HCT116 (cell line): ENCODE measurements around the gene THRA. TPM values are rescaled to one million over a fixed set of nuclear protein-coding genes. Genes with fewer than 3 reads are reported as not detected.

Source experiments
- ATAC-seq: fragments of 200-7000 bp; cut with Tn5 transposase; 2 replicates; pipeline ENCODE4 v1.9.1; 2020; ENCODE audit warnings: mild to moderate bottlenecking, moderate library complexity
- BruUV-seq: library from RNA; stranded (reverse); fragments of 400-500 nt; replicated peaks from 2 replicates; lab custom pipeline; 2021; lab: Mats Ljungman, UMichigan
- CTCF ChIA-PET: fragments of 300-600 bp; sonication (Branson Sonifier 250); formaldehyde crosslinking; loops from one replicate; lab custom pipeline; 2021; ENCODE audit warnings: antibody characterized with exemption; lab: Charles Lee
- POLR2A ChIA-PET: fragments of 300-600, 350-600 bp; sonication (Branson Sonifier 250); formaldehyde crosslinking; loops from one replicate; lab custom pipeline; 2021; ENCODE audit warnings: antibody characterized with exemption; lab: Charles Lee
- RAD21 ChIA-PET, 2 experiments: fragments of 300-600 bp; sonication (Branson Sonifier 250); formaldehyde crosslinking; loops; one replicate each; lab custom pipeline; 2023; ENCODE audit warnings: low total read pairs in 2 of 2; ENCODE audit not compliant: uncharacterized antibody in 2 of 2, unreplicated experiment in 2 of 2, low non-redundant PET in 1 of 2; lab: Charles Lee
- DNase-seq: peaks from one replicate; pipeline ENCODE4 v3.0.0-alpha.2; 2010; ENCODE audit warnings: low read depth, low spot score
- H2AFZ ChIP-seq: fragments of 200-600 bp; shearing (Covaris generic), sonication (generic); 2 replicates; pipeline ENCODE4 v1.6.1; 2017; ENCODE audit warnings: low read depth, mixed run types, mixed read lengths, antibody characterized with exemption, low read length; ENCODE audit not compliant: poor library complexity, severe bottlenecking
- H3K27ac ChIP-seq: 2 replicates; pipeline ENCODE4 v1.5.1; 2012; ENCODE audit warnings: low read depth, low read length
- H3K27me3 ChIP-seq: fragments of 200-600 bp; sonication (generic); 2 replicates; pipeline ENCODE4 v1.6.1; 2016; ENCODE audit warnings: mixed run types, low read length, mixed read lengths; ENCODE audit not compliant: insufficient read depth
- H3K36me3 ChIP-seq, 2 experiments: fragments of 200-500 bp in 1 of 2; fragments of 200-600 bp in 1 of 2; sonication (Bioruptor generic) in 1 of 2; sonication (generic) in 1 of 2; 2 replicates each; pipeline versions ENCODE4 v1.5.1 to v1.6.1; 2014 to 2016; ENCODE audit warnings: low read length in 2 of 2, inconsistent platforms in 1 of 2, mixed read lengths in 1 of 2, mixed run types in 1 of 2; ENCODE audit not compliant: insufficient read depth in 2 of 2, control insufficient read depth in 1 of 2
- H3K4me1 ChIP-seq, 2 experiments: fragments of 200-600 bp in 1 of 2; sonication (generic) in 1 of 2; 2 replicates each; pipeline versions ENCODE4 v1.5.1 to v1.6.1; 2012 to 2017; ENCODE audit warnings: low read length in 2 of 2, inconsistent platforms in 1 of 2, mild to moderate bottlenecking in 1 of 2, mixed read lengths in 1 of 2, mixed run types in 1 of 2, moderate library complexity in 1 of 2; ENCODE audit not compliant: insufficient read depth in 2 of 2, control insufficient read depth in 1 of 2
- H3K4me2 ChIP-seq: fragments of 200-600 bp; sonication (generic); 2 replicates; pipeline ENCODE4 v1.6.1; 2017; ENCODE audit warnings: mixed run types, low read length, mixed read lengths
- H3K4me3 ChIP-seq, 2 experiments: fragments of 200-600 bp in 1 of 2; sonication (generic) in 1 of 2; replicated peaks in 1 of 2; 2 replicates each; pipeline ENCODE4 v1.5.1; 2011 to 2016; ENCODE audit warnings: low read length in 2 of 2, control low read depth in 1 of 2, low read depth in 1 of 2, mild to moderate bottlenecking in 1 of 2, mixed read lengths in 1 of 2, mixed run types in 1 of 2
- H3K79me2 ChIP-seq: fragments of 200-600 bp; sonication (generic); 2 replicates; pipeline ENCODE4 v1.6.1; 2017; ENCODE audit warnings: mild to moderate bottlenecking, mixed run types, low read length, moderate library complexity, mixed read lengths; ENCODE audit not compliant: insufficient read depth
- H3K9ac ChIP-seq: fragments of 200-600 bp; sonication (generic); 2 replicates; pipeline ENCODE4 v1.6.1; 2016; ENCODE audit warnings: low read length, mixed read lengths
- H3K9me2 ChIP-seq: fragments of 200-600 bp; sonication (generic), shearing (Covaris generic); 2 replicates; pipeline ENCODE4 v1.6.1; 2017; ENCODE audit warnings: mixed run types, mild to moderate bottlenecking, moderate library complexity; ENCODE audit not compliant: insufficient read depth
- H3K9me3 ChIP-seq, 2 experiments: fragments of 200-500 bp in 1 of 2; fragments of 200-600 bp in 1 of 2; sonication (Bioruptor generic) in 1 of 2; sonication (generic) in 1 of 2; 2 replicates each; pipeline ENCODE4 v1.6.1; 2014 to 2017; ENCODE audit warnings: low read length in 2 of 2, mixed read lengths in 2 of 2, inconsistent platforms in 1 of 2, low read depth in 1 of 2, mild to moderate bottlenecking in 1 of 2, mixed run types in 1 of 2, moderate library complexity in 1 of 2; ENCODE audit not compliant: control insufficient read depth in 1 of 2, insufficient read depth in 1 of 2
- H4K20me1 ChIP-seq: fragments of 200-600 bp; sonication (generic), shearing (Covaris generic); 2 replicates; pipeline ENCODE4 v1.6.1; 2017; ENCODE audit warnings: mixed run types, mild to moderate bottlenecking, moderate library complexity; ENCODE audit not compliant: insufficient read depth
- ATF3 ChIP-seq: IDR thresholded peaks from 2 replicates; pipeline ENCODE4 v1.6.1; 2012
- CBX3 ChIP-seq: IDR thresholded peaks from 2 replicates; pipeline ENCODE4 v1.6.1; 2012; ENCODE audit warnings: low read depth
- CEBPB ChIP-seq: IDR thresholded peaks from 2 replicates; pipeline ENCODE4 v1.6.1; 2012; ENCODE audit warnings: low read depth
- CTCF ChIP-seq, 3 experiments: fragments of 200-600 bp in 1 of 3; sonication (generic) in 1 of 3; IDR thresholded peaks in 2 of 3; conservative IDR thresholded peaks in 1 of 3; 2 replicates each; pipeline ENCODE4 v1.5.1; 2012 to 2017; ENCODE audit warnings: low read depth in 2 of 3, low read length in 2 of 3, antibody characterized with exemption in 1 of 3, borderline replicate concordance in 1 of 3, control low read depth in 1 of 3, mild to moderate bottlenecking in 1 of 3, mixed read lengths in 1 of 3, mixed run types in 1 of 3, moderate library complexity in 1 of 3; ENCODE audit not compliant: insufficient read depth in 1 of 3
- EGR1 ChIP-seq: IDR thresholded peaks from 2 replicates; pipeline ENCODE4 v1.6.1; 2012; ENCODE audit warnings: low read depth
- ELF1 ChIP-seq: IDR thresholded peaks from 2 replicates; pipeline ENCODE4 v1.6.1; 2012; ENCODE audit warnings: low read depth, borderline replicate concordance
- EZH2 ChIP-seq: fragments of 200-600 bp; sonication (generic); IDR thresholded peaks from 2 replicates; pipeline ENCODE4 v1.6.1; 2017; ENCODE audit warnings: antibody characterized with exemption, mixed run types
- EZH2phosphoT487 ChIP-seq: fragments of 200-600 bp; IDR thresholded peaks from 2 replicates; pipeline ENCODE4 v1.6.1; 2018; ENCODE audit warnings: antibody characterized with exemption, borderline replicate concordance
- FOSL1 ChIP-seq: IDR thresholded peaks from 2 replicates; pipeline ENCODE4 v1.6.1; 2012; ENCODE audit warnings: low read depth
- JUND ChIP-seq: IDR thresholded peaks from 2 replicates; pipeline ENCODE4 v1.6.1; 2012
- POLR2A ChIP-seq: IDR thresholded peaks from 2 replicates; pipeline ENCODE4 v1.7.0; 2011; ENCODE audit warnings: borderline replicate concordance; ENCODE audit not compliant: insufficient read depth, insufficient read length; ENCODE audit errors: extremely low read depth
- RAD21 ChIP-seq: IDR thresholded peaks from 2 replicates; pipeline ENCODE4 v1.6.1; 2012; ENCODE audit warnings: low read depth, mild to moderate bottlenecking
- REST ChIP-seq: IDR thresholded peaks from 2 replicates; pipeline ENCODE4 v1.6.1; 2012; ENCODE audit warnings: low read depth
- SIN3A ChIP-seq: IDR thresholded peaks from 2 replicates; pipeline ENCODE4 v1.6.1; 2012; ENCODE audit warnings: low read depth
- SP1 ChIP-seq: IDR thresholded peaks from 2 replicates; pipeline ENCODE4 v1.6.1; 2012; ENCODE audit warnings: low read depth
- SRF ChIP-seq: IDR thresholded peaks from 2 replicates; pipeline ENCODE4 v1.6.1; 2012; ENCODE audit warnings: low read depth
- TCF7L2 ChIP-seq: IDR thresholded peaks from 2 replicates; pipeline ENCODE4 v1.7.0; 2011; ENCODE audit warnings: borderline replicate concordance, inconsistent platforms; ENCODE audit not compliant: insufficient read depth, insufficient read length; ENCODE audit errors: extremely low read depth
- YY1 ChIP-seq: IDR thresholded peaks from 2 replicates; pipeline ENCODE4 v1.6.1; 2011; ENCODE audit warnings: low read length, low read depth, moderate library complexity, mild to moderate bottlenecking; ENCODE audit not compliant: insufficient replicate concordance; ENCODE audit errors: extremely low read depth
- ZFX ChIP-seq: fragments of 450-650 bp; IDR thresholded peaks from 2 replicates; pipeline ENCODE4 v1.6.1; 2017
- ZNF274 ChIP-seq: fragments of 200-500 bp; sonication (Bioruptor generic); IDR thresholded peaks from 2 replicates; pipeline ENCODE4 v1.6.1; 2014; ENCODE audit warnings: mild to moderate bottlenecking, low read depth, low read length, inconsistent platforms
- intact Hi-C: fragments of 100-400 bp; cut with micrococcal nuclease; formaldehyde crosslinking; loops from 2 replicates; pipeline ENCODE4 v1.10.0; 2022
- total RNA-seq: library from RNA; stranded (reverse); gene quantifications from one replicate; pipeline ENCODE4 v1.2.1, GENCODE V29; 2021; ENCODE audit not compliant: unreplicated experiment

THRA gene
- total RNA-seq, 1 experiment from 2014 or later: 23.3 TPM

- Histone ChIP-seq H3K4me3 (no peak overlapping the region), H3K4me2 (no peak overlapping the region), H3K9me2 (no peaks in the 10 kb centered on the region), H3K79me2 (no peaks in the 10 kb centered on the region), H2AFZ (no peak overlapping the region), H3K9ac (no peak overlapping the region), H3K27me3 (no peaks in the 10 kb centered on the region), H3K9me3 (no peaks in the 10 kb centered on the region), H3K27ac (no peak overlapping the region), H3K36me3 (peaks cover 0 to 3% of the 10 kb centered on the region in 2 experiments; a peak in 1 of 4 replicates), H4K20me1 (no peaks in the 10 kb centered on the region), H3K4me1 (peaks cover 0 to 10% of the 10 kb centered on the region in 2 experiments; a peak in 2 of 4 replicates)
- ChIA-PET RAD21 (no interaction called here), POLR2A (interaction anchor here (0.6 to 1.4 kb wide), 4 partner anchors 9 to 124 kb away, joined by 3 to 4 read pairs (median 3); partner anchors contain the start of gene CASC3), CTCF (no interaction called here)
- TF ChIP-seq EZH2phosphoT487 (no peak), CEBPB (no peak), SRF (no peak), TCF7L2 (no peak), YY1 (no peak), ELF1 (no peak), ZNF274 (no peak), SIN3A (no peak), SP1 (no peak), POLR2A (no peak), CBX3 (no peak), EZH2 (no peak), JUND (no peak), RAD21 (no peak), FOSL1 (no peak), ZFX (no peak), REST (no peak), EGR1 (no peak), CTCF (IDR thresholded peaks at IDR 0.05 in 2 of 3, conservative IDR thresholded peaks at IDR 0.05 in 1 of 3; ENCODE audit: borderline replicate concordance in 1 of 3, insufficient read depth in 1 of 3, low read depth in 2 of 3, low read length in 2 of 3) (no peak), ATF3 (no peak)
- intact Hi-C loops: no loop called here
- no peak for DNase-seq
- ATAC-seq: no peak
- no TSS peak for BruUV-seq
Measured at GRCh38 chr17:40015998-40016985, 46.5 kb upstream of the THRA start.
